ENCODE data around the gene TICRR. TPM values are rescaled to one million over a fixed set of nuclear protein-coding genes. Genes with fewer than 3 reads are reported as not detected.

The TICRR gene
- polyA plus RNA-seq, 2 of the 4 experiments (the other 2 are of a cell fraction): 7.8 to 11.6 TPM

GRCh38 chr15:89628806-89629715, 53.8 kb downstream of the TICRR start:
- TF ChIP-seq, protein P1, sequence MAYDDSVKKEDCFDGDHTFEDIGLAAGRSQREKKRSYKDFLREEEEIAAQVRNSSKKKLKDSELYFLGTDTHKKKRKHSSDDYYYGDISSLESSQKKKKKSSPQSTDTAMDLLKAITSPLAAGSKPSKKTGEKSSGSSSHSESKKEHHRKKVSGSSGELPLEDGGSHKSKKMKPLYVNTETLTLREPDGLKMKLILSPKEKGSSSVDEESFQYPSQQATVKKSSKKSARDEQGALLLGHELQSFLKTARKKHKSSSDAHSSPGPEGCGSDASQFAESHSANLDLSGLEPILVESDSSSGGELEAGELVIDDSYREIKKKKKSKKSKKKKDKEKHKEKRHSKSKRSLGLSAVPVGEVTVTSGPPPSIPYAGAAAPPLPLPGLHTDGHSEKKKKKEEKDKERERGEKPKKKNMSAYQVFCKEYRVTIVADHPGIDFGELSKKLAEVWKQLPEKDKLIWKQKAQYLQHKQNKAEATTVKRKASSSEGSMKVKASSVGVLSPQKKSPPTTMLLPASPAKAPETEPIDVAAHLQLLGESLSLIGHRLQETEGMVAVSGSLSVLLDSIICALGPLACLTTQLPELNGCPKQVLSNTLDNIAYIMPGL (CRISPR knock-in tag; IDR thresholded peaks at IDR 0.05; ENCODE audit: borderline replicate concordance): no peak
- TF ChIP-seq E2F6 (IDR thresholded peaks at IDR 0.05; ENCODE audit: borderline replicate concordance, low read depth): no peak
- no peak for TF ChIP-seq MAX (IDR thresholded peaks at IDR 0.05)
- TF ChIP-seq ATOH8 (CRISPR knock-in tag; IDR thresholded peaks at IDR 0.05; ENCODE audit: low read depth): no peak
- DNase-seq (ENCODE audit: low read depth in 1 of 2, low spot score in 1 of 2) (no peak), ATAC-seq (no peak), FAIRE-seq (no peak)
- POLR2A ChIA-PET: no interaction called here
- Histone ChIP-seq H3K4me3 (no peak overlapping the region), H3K9me3 (peaks cover 39% of the 10 kb centered on the region), H3K4me1 (no peaks in the 10 kb centered on the region), H3K27ac (no peak overlapping the region), H3K4me2 (no peak overlapping the region)
- CTCF ChIA-PET: interaction anchor here (0.9 to 6.6 kb wide), 3 partner anchors 18 to 271 kb away, joined by 3 to 43 read pairs (median 4); no protein-coding TSS in a partner anchor
- 95% methylated on average over 21 of the region's 30 CpGs for WGBS (ENCODE audit: missing lambda C conversion rate)

DNA sequence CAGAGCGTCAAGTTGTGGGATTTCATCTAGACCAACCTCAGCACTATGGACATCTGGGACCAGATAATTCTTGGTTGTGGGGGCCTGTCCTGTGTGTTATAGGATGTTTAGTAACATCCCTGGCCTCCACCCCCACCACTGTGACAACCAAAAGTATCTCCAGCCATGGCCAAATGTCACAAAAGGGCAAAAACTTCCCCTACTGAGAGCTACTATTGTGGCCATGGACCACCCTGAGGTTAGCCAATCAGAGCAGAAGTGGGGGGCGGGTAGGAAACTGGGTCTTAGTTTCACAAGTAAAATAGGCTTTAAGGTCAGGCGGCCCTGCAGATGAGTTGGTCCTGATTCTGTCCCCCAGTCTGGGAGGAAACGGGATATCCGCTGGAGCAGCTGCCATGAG, 54.6 kb downstream of the TICRR start:
- Histone ChIP-seq H3K9me3 (peaks cover 41% of the 10 kb centered on the region), H3K4me2 (no peak overlapping the region), H3K27ac (no peak overlapping the region), H3K4me1 (no peaks in the 10 kb centered on the region), H3K4me3 (no peak overlapping the region)
- ATAC-seq (no peak), DNase-seq (ENCODE audit: low read depth in 1 of 2, low spot score in 1 of 2) (no peak), FAIRE-seq (no peak)
- ChIA-PET POLR2A (no interaction called here), CTCF (interaction anchor here (6.6 kb wide), 1 partner anchor 17 kb away, joined by 43 read pairs; no protein-coding TSS in a partner anchor)
- no peak for TF ChIP-seq CHD2 (IDR thresholded peaks at IDR 0.05; ENCODE audit: low read length, partially characterized antibody)
- TF ChIP-seq SMC3 (IDR thresholded peaks at IDR 0.05): no peak
- TF ChIP-seq KDM1A (IDR thresholded peaks at IDR 0.05; ENCODE audit: low read depth): no peak
- no peak for TF ChIP-seq FOXS1 (CRISPR knock-in tag; IDR thresholded peaks at IDR 0.05)
- TF ChIP-seq ZNF302 (CRISPR knock-in tag; IDR thresholded peaks at IDR 0.05): no peak
- no peak for TF ChIP-seq ZC3H11A (IDR thresholded peaks at IDR 0.05)
- TF ChIP-seq RARB (CRISPR knock-in tag; IDR thresholded peaks at IDR 0.05): no peak
- TF ChIP-seq MAZ (IDR thresholded peaks at IDR 0.05; ENCODE audit: borderline replicate concordance, low read depth, low read length): no peak
- no peak for TF ChIP-seq CHD4 (IDR thresholded peaks at IDR 0.05; ENCODE audit: borderline replicate concordance)
- no peak for TF ChIP-seq CBX8 (IDR thresholded peaks at IDR 0.05)
- no peak for TF ChIP-seq RNF2 (IDR thresholded peaks at IDR 0.05; ENCODE audit: borderline replicate concordance, low read depth)
- TF ChIP-seq, protein P2, sequence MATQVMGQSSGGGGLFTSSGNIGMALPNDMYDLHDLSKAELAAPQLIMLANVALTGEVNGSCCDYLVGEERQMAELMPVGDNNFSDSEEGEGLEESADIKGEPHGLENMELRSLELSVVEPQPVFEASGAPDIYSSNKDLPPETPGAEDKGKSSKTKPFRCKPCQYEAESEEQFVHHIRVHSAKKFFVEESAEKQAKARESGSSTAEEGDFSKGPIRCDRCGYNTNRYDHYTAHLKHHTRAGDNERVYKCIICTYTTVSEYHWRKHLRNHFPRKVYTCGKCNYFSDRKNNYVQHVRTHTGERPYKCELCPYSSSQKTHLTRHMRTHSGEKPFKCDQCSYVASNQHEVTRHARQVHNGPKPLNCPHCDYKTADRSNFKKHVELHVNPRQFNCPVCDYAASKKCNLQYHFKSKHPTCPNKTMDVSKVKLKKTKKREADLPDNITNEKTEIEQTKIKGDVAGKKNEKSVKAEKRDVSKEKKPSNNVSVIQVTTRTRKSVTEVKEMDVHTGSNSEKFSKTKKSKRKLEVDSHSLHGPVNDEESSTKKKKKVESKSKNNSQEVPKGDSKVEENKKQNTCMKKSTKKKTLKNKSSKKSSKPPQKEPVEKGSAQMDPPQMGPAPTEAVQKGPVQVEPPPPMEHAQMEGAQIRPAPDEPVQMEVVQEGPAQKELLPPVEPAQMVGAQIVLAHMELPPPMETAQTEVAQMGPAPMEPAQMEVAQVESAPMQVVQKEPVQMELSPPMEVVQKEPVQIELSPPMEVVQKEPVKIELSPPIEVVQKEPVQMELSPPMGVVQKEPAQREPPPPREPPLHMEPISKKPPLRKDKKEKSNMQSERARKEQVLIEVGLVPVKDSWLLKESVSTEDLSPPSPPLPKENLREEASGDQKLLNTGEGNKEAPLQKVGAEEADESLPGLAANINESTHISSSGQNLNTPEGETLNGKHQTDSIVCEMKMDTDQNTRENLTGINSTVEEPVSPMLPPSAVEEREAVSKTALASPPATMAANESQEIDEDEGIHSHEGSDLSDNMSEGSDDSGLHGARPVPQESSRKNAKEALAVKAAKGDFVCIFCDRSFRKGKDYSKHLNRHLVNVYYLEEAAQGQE (IDR thresholded peaks at IDR 0.05): no peak
- TF ChIP-seq, protein P3, sequence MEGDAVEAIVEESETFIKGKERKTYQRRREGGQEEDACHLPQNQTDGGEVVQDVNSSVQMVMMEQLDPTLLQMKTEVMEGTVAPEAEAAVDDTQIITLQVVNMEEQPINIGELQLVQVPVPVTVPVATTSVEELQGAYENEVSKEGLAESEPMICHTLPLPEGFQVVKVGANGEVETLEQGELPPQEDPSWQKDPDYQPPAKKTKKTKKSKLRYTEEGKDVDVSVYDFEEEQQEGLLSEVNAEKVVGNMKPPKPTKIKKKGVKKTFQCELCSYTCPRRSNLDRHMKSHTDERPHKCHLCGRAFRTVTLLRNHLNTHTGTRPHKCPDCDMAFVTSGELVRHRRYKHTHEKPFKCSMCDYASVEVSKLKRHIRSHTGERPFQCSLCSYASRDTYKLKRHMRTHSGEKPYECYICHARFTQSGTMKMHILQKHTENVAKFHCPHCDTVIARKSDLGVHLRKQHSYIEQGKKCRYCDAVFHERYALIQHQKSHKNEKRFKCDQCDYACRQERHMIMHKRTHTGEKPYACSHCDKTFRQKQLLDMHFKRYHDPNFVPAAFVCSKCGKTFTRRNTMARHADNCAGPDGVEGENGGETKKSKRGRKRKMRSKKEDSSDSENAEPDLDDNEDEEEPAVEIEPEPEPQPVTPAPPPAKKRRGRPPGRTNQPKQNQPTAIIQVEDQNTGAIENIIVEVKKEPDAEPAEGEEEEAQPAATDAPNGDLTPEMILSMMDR (IDR thresholded peaks at IDR 0.05): no peak
- TF ChIP-seq, protein P4, sequence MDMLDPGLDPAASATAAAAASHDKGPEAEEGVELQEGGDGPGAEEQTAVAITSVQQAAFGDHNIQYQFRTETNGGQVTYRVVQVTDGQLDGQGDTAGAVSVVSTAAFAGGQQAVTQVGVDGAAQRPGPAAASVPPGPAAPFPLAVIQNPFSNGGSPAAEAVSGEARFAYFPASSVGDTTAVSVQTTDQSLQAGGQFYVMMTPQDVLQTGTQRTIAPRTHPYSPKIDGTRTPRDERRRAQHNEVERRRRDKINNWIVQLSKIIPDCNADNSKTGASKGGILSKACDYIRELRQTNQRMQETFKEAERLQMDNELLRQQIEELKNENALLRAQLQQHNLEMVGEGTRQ (IDR thresholded peaks at IDR 0.05): no peak
- no peak for TF ChIP-seq KDM5A (IDR thresholded peaks at IDR 0.05)
- WGBS (ENCODE audit: missing lambda C conversion rate): 93% methylated on average over 5 of the region's 5 CpGs
